ENCODE measurements around the gene DMRTC2. TPM values are rescaled to one million over a fixed set of nuclear protein-coding genes. Genes with fewer than 3 reads are reported as not detected.

The DMRTC2 gene
- total RNA-seq, result not detected

- Histone ChIP-seq H3K4me3 (no peak within 1 kb of the TSS), H3K9me3 (no peaks in the 10 kb centered on the region), H3K27ac (no peak within 1 kb of the TSS), H3K27me3 (peaks cover 60% of the 10 kb centered on the region), H3K4me1 (no peaks in the 10 kb centered on the region), H3K36me3 (no peaks in the 10 kb centered on the region)
- WGBS, 2 donors (ENCODE audit: low coverage in 1 of 2), result 100% methylated on average over 3 of the region's 3 CpGs
- TF ChIP-seq EP300 (IDR thresholded peaks at IDR 0.05), result no peak
- TF ChIP-seq, protein P1, sequence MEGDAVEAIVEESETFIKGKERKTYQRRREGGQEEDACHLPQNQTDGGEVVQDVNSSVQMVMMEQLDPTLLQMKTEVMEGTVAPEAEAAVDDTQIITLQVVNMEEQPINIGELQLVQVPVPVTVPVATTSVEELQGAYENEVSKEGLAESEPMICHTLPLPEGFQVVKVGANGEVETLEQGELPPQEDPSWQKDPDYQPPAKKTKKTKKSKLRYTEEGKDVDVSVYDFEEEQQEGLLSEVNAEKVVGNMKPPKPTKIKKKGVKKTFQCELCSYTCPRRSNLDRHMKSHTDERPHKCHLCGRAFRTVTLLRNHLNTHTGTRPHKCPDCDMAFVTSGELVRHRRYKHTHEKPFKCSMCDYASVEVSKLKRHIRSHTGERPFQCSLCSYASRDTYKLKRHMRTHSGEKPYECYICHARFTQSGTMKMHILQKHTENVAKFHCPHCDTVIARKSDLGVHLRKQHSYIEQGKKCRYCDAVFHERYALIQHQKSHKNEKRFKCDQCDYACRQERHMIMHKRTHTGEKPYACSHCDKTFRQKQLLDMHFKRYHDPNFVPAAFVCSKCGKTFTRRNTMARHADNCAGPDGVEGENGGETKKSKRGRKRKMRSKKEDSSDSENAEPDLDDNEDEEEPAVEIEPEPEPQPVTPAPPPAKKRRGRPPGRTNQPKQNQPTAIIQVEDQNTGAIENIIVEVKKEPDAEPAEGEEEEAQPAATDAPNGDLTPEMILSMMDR (IDR thresholded peaks at IDR 0.05), result no peak
- no peak for TF ChIP-seq POLR2AphosphoS5 (IDR thresholded peaks at IDR 0.05)
- TF ChIP-seq POLR2A (IDR thresholded peaks at IDR 0.05), result no peak
- ATAC-seq, result no peak
Observed at GRCh38 chr19:41845001-41845050, at the start of gene DMRTC2. DMRTC2 (plus strand) TSS chr19:41845042; CDS start chr19:41847429, 2,387 bp downstream.

DNA sequence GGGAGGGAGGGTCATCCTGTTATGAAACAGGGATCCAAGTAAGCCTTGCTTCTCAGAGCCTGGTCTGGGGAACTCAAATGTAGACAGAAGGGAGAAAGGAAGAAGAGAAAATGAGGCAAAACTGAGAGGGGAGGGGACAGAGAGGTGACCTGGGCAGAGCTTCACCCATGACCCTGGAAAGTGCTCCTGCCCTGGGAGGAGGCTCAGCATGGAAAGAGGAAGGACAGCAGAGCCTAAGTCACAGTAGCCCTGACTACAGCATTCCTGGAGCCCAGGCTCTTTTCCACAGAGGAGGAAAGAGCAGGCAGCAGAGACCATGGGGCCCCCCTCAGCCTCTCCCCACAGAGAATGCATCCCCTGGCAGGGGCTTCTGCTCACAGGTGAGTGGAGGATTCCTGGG lies 48.5 kb upstream of the DMRTC2 start, which contains the start of gene CEACAM3:
TSS of gene CEACAM3 (plus strand) at position 226 of the 400 bp plus-strand sequence. CDS start at position 317, 91 bp downstream.
- H3K4me3 ChIP-seq, result no peak within 1 kb of the TSS
- peaks cover 0 to 11% (median 0%) of the 10 kb centered on the region in 3 donors for H3K4me1 ChIP-seq
- H3K36me3 ChIP-seq, result no peaks in the 10 kb centered on the region
- no peak within 1 kb of the TSS for H3K27ac ChIP-seq
- ATAC-seq, result no peak
- no peaks in the 10 kb centered on the region for H3K9me3 ChIP-seq
- TF ChIP-seq, protein P1 (IDR thresholded peaks at IDR 0.05), result no peak
- TF ChIP-seq POLR2A (IDR thresholded peaks at IDR 0.05) (no peak), POLR2AphosphoS5 (IDR thresholded peaks at IDR 0.05) (no peak), EP300 (IDR thresholded peaks at IDR 0.05) (no peak)
- peaks cover 52% of the 10 kb centered on the region for H3K27me3 ChIP-seq

DNA sequence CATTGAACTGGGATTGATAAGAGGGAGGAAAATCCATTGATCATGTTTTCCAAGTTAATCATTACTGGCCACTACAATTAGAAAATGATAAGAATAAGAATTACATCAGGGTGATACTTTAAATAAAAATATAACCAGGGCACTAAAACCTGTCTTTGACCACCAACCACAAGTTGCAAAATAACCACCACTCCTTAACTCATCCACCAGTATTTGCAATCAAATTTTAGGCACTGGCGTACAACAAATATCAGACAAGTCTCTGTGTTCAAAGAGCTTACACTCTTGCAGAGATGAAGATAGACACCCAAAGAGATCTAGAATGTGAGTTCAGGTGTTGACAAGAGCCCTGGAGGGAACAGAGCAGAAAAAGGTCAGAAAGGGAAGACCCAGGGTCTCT lies 47.9 kb upstream of the DMRTC2 start:
- WGBS, 2 donors (ENCODE audit: low coverage in 1 of 2), result 100% methylated on average over 1 of the region's 1 CpG
- Histone ChIP-seq H3K4me3 (no peak overlapping the region), H3K36me3 (no peaks in the 10 kb centered on the region), H3K27ac (no peak overlapping the region), H3K4me1 (peaks cover 0 to 11% (median 0%) of the 10 kb centered on the region in 3 donors), H3K27me3 (peaks cover 47% of the 10 kb centered on the region), H3K9me3 (no peaks in the 10 kb centered on the region)
- TF ChIP-seq POLR2A (IDR thresholded peaks at IDR 0.05), result no peak
- TF ChIP-seq, protein P1 (IDR thresholded peaks at IDR 0.05), result no peak
- no peak for TF ChIP-seq EP300 (IDR thresholded peaks at IDR 0.05)
- no peak for TF ChIP-seq POLR2AphosphoS5 (IDR thresholded peaks at IDR 0.05)
- ATAC-seq, result no peak

DNA sequence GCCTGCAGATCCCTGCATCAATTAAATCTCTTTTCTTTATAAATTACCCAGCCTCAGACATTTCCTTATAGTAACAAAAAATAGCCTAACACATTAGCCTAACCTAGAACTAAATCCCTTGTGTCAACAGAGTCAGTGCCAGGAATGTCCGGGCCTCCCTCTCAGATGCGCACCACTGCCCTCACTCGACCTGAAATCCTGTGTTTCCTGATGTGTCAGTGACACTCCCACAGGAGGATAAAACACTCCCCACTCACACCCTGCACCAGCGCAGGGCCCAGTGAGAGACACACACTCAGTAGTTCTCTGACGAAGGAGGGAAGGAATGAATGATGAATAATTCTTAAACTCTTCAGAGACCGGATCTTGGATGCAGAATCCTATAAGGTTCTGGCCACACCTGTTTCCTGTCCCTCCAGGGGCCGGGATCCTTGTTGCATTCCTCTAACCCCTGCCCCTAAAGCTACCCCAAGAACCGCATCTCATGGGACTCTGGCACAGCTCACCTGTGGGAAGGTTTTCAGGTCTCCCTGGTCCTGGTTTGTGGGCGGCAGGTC lies 45.3 kb upstream of the DMRTC2 start:
- no peak overlapping the region for H3K4me3 ChIP-seq
- WGBS, 2 donors (ENCODE audit: low coverage in 1 of 2), result 30 to 43% methylated on average over 3 to 9 of the region's 9 CpGs
- TF ChIP-seq POLR2A (IDR thresholded peaks at IDR 0.05) (no peak), EP300 (IDR thresholded peaks at IDR 0.05) (no peak), POLR2AphosphoS5 (IDR thresholded peaks at IDR 0.05) (no peak)
- TF ChIP-seq, protein P1 (IDR thresholded peaks at IDR 0.05), result no peak
- no peak for ATAC-seq
- H3K27me3 ChIP-seq, result peaks cover 22% of the 10 kb centered on the region
- no peaks in the 10 kb centered on the region for H3K9me3 ChIP-seq
- H3K4me1 ChIP-seq, result peaks cover 0 to 11% (median 0%) of the 10 kb centered on the region in 3 donors
- H3K36me3 ChIP-seq, result no peaks in the 10 kb centered on the region
- no peak overlapping the region for H3K27ac ChIP-seq

DNA sequence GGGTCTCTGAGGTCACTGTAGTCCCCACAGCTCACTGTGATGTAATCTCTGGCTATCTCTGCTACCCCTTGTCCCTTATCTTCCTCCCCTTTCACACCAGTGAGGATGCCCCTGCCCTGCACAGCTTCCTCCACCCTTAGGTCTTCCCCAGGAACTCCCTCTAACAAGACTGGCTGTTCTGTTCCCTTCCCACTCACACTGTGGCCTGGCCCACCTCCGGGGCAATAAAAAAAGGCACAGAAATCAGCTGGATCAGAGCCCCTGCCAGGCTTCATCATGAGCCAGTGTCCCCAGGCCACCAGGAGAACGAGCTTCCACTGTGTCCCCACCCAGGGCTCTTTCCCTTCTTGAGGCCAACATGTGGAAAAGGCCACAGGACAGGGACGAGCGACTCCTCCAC lies 43.8 kb upstream of the DMRTC2 start:
- Histone ChIP-seq H3K4me3 (no peak overlapping the region), H3K36me3 (no peaks in the 10 kb centered on the region), H3K9me3 (no peaks in the 10 kb centered on the region), H3K27me3 (peaks cover 17% of the 10 kb centered on the region), H3K27ac (no peak overlapping the region), H3K4me1 (peaks cover 0 to 11% (median 0%) of the 10 kb centered on the region in 3 donors)
- no peak for TF ChIP-seq POLR2A (IDR thresholded peaks at IDR 0.05)
- TF ChIP-seq EP300 (IDR thresholded peaks at IDR 0.05), result no peak
- TF ChIP-seq, protein P1 (IDR thresholded peaks at IDR 0.05), result no peak
- no peak for TF ChIP-seq POLR2AphosphoS5 (IDR thresholded peaks at IDR 0.05)
- ATAC-seq, result no peak
- no CpG with 5 or more reads among the region's 4 CpGs for WGBS, 2 donors (ENCODE audit: low coverage in 1 of 2)
